Measurements from ENCODE around the gene SLC37A3. TPM values are rescaled to one million over a fixed set of nuclear protein-coding genes. Genes with fewer than 3 reads are reported as not detected.
"Not testable (repeated sequence)": the region's sequence is repeated elsewhere in the genome, so short reads cannot be mapped to it uniquely, and the experiment has no call there.

The SLC37A3 gene
- total RNA-seq, 2 donors from 2014 or later: 25.8 to 38.8 TPM

DNA sequence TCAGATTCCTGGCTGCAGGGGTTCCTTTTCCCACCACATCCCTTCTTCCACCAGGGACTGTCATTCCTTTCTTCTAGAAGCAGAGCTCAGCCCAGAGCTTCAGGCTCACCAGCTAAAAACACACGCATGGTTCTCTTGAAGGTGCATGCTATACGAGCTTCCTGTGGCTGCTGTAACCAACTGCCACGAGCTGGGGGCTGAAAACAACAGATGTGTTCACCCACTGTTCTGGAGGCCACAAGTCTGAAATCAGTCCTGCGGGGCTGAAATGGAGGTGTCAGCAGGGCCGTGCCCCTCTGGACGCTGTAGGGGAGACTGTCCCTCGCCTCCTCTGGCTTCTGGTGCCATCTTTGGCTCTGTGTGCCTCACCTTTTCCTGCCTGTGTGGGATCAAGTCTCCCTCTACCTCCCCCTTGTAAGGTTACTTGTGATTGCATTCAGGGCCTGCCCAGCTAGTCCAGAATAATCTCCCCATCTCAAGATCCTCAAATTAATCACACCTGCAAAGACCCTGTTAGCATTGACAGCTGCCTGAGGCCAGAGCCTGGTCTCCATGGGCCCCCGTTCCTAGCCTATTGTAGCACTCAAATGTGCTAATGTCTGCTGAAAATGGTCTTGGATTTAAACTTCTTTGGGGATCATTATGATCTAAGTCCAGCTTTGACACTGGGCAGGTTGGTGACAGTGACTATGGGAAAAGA is 19.3 kb upstream of the SLC37A3 start:
- Histone ChIP-seq H3K4me1 (replicated peaks) (no peaks in the 10 kb centered on the region), H3K27me3 (replicated peaks; ENCODE audit: insufficient read depth) (no peaks in the 10 kb centered on the region), H3K9me3 (no peaks in the 10 kb centered on the region), H3K36me3 (no peaks in the 10 kb centered on the region), H3K27ac (no peak overlapping the region), H3K4me3 (no peak overlapping the region)
- 73% methylated on average over 8 of the region's 8 CpGs for WGBS
- DNase-seq (ENCODE audit: low spot score): no peak
- TF ChIP-seq POLR2A (IDR thresholded peaks at IDR 0.05): no peak
- intact Hi-C loops (cut with DNase I): no loop called here

DNA sequence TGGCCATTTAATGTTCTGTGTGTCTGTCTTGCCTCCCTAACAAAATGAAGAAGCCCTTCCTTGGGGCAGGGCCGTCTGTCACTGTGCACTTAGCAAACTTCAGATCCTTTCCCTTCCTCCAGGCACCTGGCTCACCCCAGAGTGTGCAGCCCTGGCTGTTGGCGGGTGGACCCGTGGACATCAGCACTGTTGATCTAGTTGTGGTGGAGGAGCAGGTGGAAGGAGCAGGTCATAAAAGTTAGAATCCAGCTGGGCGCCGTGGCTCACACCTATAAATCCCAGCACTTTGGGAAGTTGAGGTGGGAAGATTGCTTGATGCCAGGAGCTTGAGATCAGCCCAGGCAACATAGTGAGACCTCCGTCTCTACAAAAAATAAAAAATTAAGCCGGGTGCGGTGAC is 18.2 kb upstream of the SLC37A3 start:
- WGBS: 74% methylated on average over 8 of the region's 8 CpGs
- Histone ChIP-seq H3K4me1 (replicated peaks) (no peaks in the 10 kb centered on the region), H3K9me3 (no peaks in the 10 kb centered on the region), H3K36me3 (no peaks in the 10 kb centered on the region), H3K4me3 (no peak overlapping the region), H3K27ac (no peak overlapping the region), H3K27me3 (replicated peaks; ENCODE audit: insufficient read depth) (no peaks in the 10 kb centered on the region)
- TF ChIP-seq POLR2A (IDR thresholded peaks at IDR 0.05) (no peak), POLR2AphosphoS5 (IDR thresholded peaks at IDR 0.05) (no peak)
- TF ChIP-seq, protein P1, sequence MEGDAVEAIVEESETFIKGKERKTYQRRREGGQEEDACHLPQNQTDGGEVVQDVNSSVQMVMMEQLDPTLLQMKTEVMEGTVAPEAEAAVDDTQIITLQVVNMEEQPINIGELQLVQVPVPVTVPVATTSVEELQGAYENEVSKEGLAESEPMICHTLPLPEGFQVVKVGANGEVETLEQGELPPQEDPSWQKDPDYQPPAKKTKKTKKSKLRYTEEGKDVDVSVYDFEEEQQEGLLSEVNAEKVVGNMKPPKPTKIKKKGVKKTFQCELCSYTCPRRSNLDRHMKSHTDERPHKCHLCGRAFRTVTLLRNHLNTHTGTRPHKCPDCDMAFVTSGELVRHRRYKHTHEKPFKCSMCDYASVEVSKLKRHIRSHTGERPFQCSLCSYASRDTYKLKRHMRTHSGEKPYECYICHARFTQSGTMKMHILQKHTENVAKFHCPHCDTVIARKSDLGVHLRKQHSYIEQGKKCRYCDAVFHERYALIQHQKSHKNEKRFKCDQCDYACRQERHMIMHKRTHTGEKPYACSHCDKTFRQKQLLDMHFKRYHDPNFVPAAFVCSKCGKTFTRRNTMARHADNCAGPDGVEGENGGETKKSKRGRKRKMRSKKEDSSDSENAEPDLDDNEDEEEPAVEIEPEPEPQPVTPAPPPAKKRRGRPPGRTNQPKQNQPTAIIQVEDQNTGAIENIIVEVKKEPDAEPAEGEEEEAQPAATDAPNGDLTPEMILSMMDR (IDR thresholded peaks at IDR 0.05): no peak
- no peak for DNase-seq (ENCODE audit: low spot score)
- intact Hi-C loops (cut with DNase I): no loop called here

DNA sequence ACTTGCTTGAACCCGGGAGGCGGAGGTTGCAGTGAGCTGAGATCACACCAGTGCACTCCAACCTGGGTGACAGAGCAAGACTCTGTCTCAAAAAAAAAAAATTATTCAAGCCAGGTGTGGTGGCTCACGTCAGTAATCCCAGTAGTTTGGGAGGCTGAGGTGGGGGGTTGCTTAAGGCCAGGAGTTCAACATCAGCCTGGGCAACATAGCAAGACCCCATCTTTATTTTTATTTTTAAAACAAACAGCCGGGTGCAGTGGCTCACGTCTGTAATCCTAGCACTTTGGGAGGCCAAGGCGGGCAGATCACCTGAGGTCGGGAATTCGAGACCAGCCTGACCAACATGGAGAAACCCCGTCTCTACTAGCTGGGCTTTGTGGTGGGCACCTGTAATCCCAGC is 17.5 kb upstream of the SLC37A3 start:
- H3K4me1 ChIP-seq (replicated peaks); H3K36me3 ChIP-seq; intact Hi-C loops (cut with DNase I); H3K27me3 ChIP-seq (replicated peaks; ENCODE audit: insufficient read depth); H3K9me3 ChIP-seq; H3K27ac ChIP-seq; H3K4me3 ChIP-seq; DNase-seq (ENCODE audit: low spot score): not testable (repeated sequence)
- WGBS: 89% methylated on average over 9 of the region's 9 CpGs

DNA sequence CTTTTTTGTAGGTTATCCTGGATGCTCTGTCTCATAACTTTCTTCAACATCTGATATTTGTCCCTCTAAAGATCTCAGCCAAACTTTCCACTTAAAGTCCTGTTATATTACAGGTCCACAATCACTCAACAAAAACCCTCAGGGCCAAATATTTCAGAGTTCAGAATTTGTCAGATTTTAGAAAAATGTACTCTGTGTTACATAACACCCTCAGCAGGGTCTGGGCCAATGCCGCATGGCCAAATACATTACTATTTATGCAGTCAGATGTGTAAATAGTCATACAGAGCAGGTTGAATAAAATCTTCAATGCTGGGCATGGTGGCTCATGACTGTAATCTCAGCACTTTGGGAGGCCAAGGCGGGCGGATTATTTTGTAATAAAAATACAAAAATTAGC is 17.0 kb upstream of the SLC37A3 start:
- Histone ChIP-seq H3K27me3 (replicated peaks; ENCODE audit: insufficient read depth) (no peaks in the 10 kb centered on the region), H3K4me3 (no peak overlapping the region), H3K4me1 (replicated peaks) (no peaks in the 10 kb centered on the region), H3K36me3 (no peaks in the 10 kb centered on the region), H3K27ac (no peak overlapping the region), H3K9me3 (no peaks in the 10 kb centered on the region)
- no peak for DNase-seq (ENCODE audit: low spot score)
- 95% methylated on average over 3 of the region's 3 CpGs for WGBS
- intact Hi-C loops (cut with DNase I): no loop called here
- TF ChIP-seq, protein P1 (IDR thresholded peaks at IDR 0.05): no peak
- TF ChIP-seq POLR2AphosphoS5 (IDR thresholded peaks at IDR 0.05): no peak
- no peak for TF ChIP-seq POLR2A (IDR thresholded peaks at IDR 0.05)

DNA sequence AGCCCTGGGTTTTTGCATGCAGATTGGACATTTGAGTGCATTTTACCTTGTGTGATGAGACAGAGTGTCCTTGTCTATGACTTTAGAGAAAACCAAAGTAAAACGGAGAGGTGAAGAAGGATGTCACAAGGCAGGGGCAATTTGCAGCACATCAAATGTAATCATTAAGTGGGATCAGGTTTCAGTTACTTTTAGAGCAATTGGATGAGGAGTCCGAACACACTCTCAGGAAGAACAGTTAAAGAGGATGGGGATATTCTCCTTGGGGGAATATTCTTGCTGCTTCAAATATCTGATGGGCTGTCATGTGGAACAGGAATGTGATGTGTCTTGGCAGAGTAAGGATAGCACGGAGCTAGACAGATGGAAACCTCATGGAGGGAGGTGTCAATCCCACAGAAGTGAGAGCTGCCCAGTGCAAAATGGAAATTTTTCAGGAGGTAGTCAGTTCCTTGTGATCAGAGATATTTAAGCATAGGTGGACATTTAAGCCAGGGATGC is 6.3 kb upstream of the SLC37A3 start:
- DNase-seq (ENCODE audit: low spot score): no peak
- no peaks in the 10 kb centered on the region for H3K4me1 ChIP-seq (replicated peaks)
- intact Hi-C loops (cut with DNase I): no loop called here
- peak overlapping the region in 1 of 2 donors; percentile 43 for H3K4me3 ChIP-seq
- H3K36me3 ChIP-seq: no peaks in the 10 kb centered on the region
- TF ChIP-seq, protein P1 (IDR thresholded peaks at IDR 0.05): no peak
- TF ChIP-seq POLR2A (IDR thresholded peaks at IDR 0.05) (no peak), POLR2AphosphoS5 (IDR thresholded peaks at IDR 0.05) (no peak)
- no peak overlapping the region for H3K27ac ChIP-seq
- no peaks in the 10 kb centered on the region for H3K27me3 ChIP-seq (replicated peaks; ENCODE audit: insufficient read depth)
- 22% methylated on average over 3 of the region's 3 CpGs for WGBS
- no peaks in the 10 kb centered on the region for H3K9me3 ChIP-seq
